ENCODE data around the gene CKMT2. TPM values are rescaled to one million over a fixed set of nuclear protein-coding genes. Genes with fewer than 3 reads are reported as not detected.

The CKMT2 gene
- polyA plus RNA-seq, 10 donors = 40.2 to 93.1 (median 76.0) TPM

- peak; percentile 96 to 98 (median 97) for DNase-seq
These were observed 68.3 kb downstream of the CKMT2 start, which contains the start of gene ZCCHC9 for GRCh38 chr5:81301271-81302015. Gene ZCCHC9 (plus strand): TSS chr5:81301587. CDS start chr5:81304758, 3,171 bp downstream.

GRCh38 chr5:81302596-81302995, 69.5 kb downstream of the CKMT2 start:
- no peak for DNase-seq

GRCh38 chr5:81303563-81303962, 70.4 kb downstream of the CKMT2 start:
- DNase-seq = no peak

GRCh38 chr5:81305785-81306184, 72.7 kb downstream of the CKMT2 start:
- DNase-seq = no peak

GRCh38 chr5:81308836-81309235, 75.7 kb downstream of the CKMT2 start:
- no peak for DNase-seq

- DNase-seq = no peak
These were observed 77.4 kb downstream of the CKMT2 start for GRCh38 chr5:81310402-81311063.

GRCh38 chr5:81313278-81313677, 80.2 kb downstream of the CKMT2 start:
- no peak for DNase-seq

GRCh38 chr5:81313686-81314085, 80.6 kb downstream of the CKMT2 start:
- DNase-seq = no peak

GRCh38 chr5:81314581-81314980, 81.5 kb downstream of the CKMT2 start:
- no peak for DNase-seq

GRCh38 chr5:81315336-81315735, 82.2 kb downstream of the CKMT2 start:
- peak in 1 of 3 donors; percentile 37 for DNase-seq

- no peak for DNase-seq
These were observed 82.7 kb downstream of the CKMT2 start for GRCh38 chr5:81315830-81316229.

Other genes starting within 250 kb of the CKMT2 start
- 10 to 100 TPM; 24.4 to 35.3 (median 28.3) TPM for gene ZCCHC9, start 68.3 kb downstream of the CKMT2 start, polyA plus RNA-seq (ENCODE audit: insufficient read length in 10 of 10)
- gene ACOT12, start 160.8 kb downstream of the CKMT2 start, polyA plus RNA-seq (ENCODE audit: insufficient read length in 10 of 10) = under 1 TPM in 7 of 10 donors, not detected in 3; 0.15 to 0.57 (median 0.20) TPM